CD4-positive, CD25-positive, alpha-beta regulatory T cell (primary cell): ENCODE results near the gene NUDT19. TPM values are rescaled to one million over a fixed set of nuclear protein-coding genes. Genes with fewer than 3 reads are reported as not detected.
"Not testable (repeated sequence)": the region's sequence is repeated elsewhere in the genome, so short reads cannot be mapped to it uniquely, and the experiment has no call there.

Experiments
- ATAC-seq, 2 donors: fragments of 150-1000 bp; cut with Tn5 transposase; one replicate each; pipeline ENCODE4 v1.10.0; 2021; ENCODE audit warnings: low read depth in 2 of 2, moderate number of reproducible peaks in 2 of 2, moderate library complexity in 1 of 2
- DNase-seq, 3 donors: peaks; one replicate each; pipeline versions ENCODE4 v3.0.0 to v3.0.0-alpha.2; 2012 to 2022; ENCODE audit warnings: mixed read lengths in 1 of 3
- H3K27ac ChIP-seq: one replicate; pipeline ENCODE4 v1.7.0; 2013; ENCODE audit warnings: mild to moderate bottlenecking, low read length; ENCODE audit not compliant: insufficient read depth, poor library complexity, severe bottlenecking
- H3K27me3 ChIP-seq: one replicate; pipeline ENCODE4 v1.7.0; 2013; ENCODE audit warnings: low read length; ENCODE audit not compliant: control insufficient read depth, insufficient read depth
- H3K36me3 ChIP-seq: one replicate; pipeline ENCODE4 v1.7.0; 2013; ENCODE audit warnings: mild to moderate bottlenecking, low read length, moderate library complexity; ENCODE audit not compliant: control insufficient read depth, insufficient read depth
- H3K4me1 ChIP-seq: 2 replicates; pipeline ENCODE4 v1.7.0; 2013; ENCODE audit warnings: mild to moderate bottlenecking, low read length; ENCODE audit not compliant: insufficient read depth, control insufficient read depth, poor library complexity, severe bottlenecking
- H3K4me3 ChIP-seq: one replicate; pipeline ENCODE4 v1.7.0; 2013; ENCODE audit warnings: low read depth, mild to moderate bottlenecking, low read length, moderate library complexity
- H3K9me3 ChIP-seq, 2 experiments: 1 replicate in 1 of 2; 2 replicates in 1 of 2; pipeline ENCODE4 v1.7.0; 2013; ENCODE audit warnings: low read length in 2 of 2, mild to moderate bottlenecking in 1 of 2, moderate library complexity in 1 of 2; ENCODE audit not compliant: control insufficient read depth in 2 of 2
- H3K27ac Mint-ChIP-seq, 3 donors: one replicate each; pipeline ENCODE4 v1.8.0; 2020 to 2022; ENCODE audit warnings: mild to moderate bottlenecking in 3 of 3, mixed read lengths in 3 of 3, moderate library complexity in 2 of 3
- H3K27me3 Mint-ChIP-seq: one replicate; pipeline ENCODE4 v1.8.0; 2022; ENCODE audit warnings: mild to moderate bottlenecking, mixed read lengths
- H3K36me3 Mint-ChIP-seq: one replicate; pipeline ENCODE4 v1.8.0; 2020; ENCODE audit warnings: mixed read lengths
- H3K4me1 Mint-ChIP-seq, 4 donors: one replicate each; pipeline ENCODE4 v1.8.0; 2020 to 2022; ENCODE audit warnings: mixed read lengths in 4 of 4, mild to moderate bottlenecking in 1 of 4
- H3K4me3 Mint-ChIP-seq, 4 donors: one replicate each; pipeline ENCODE4 v1.8.0; 2020 to 2022; ENCODE audit warnings: mild to moderate bottlenecking in 4 of 4, mixed read lengths in 4 of 4, moderate library complexity in 3 of 4
- H3K9me3 Mint-ChIP-seq, 7 donors: one replicate each; pipeline ENCODE4 v1.8.0; 2020 to 2022; ENCODE audit warnings: mixed read lengths in 7 of 7, mild to moderate bottlenecking in 3 of 7, moderate library complexity in 2 of 7
- polyA plus RNA-seq, 4 donors: library from polyadenylated mRNA; unstranded; fragments of 300-500 nt; fragmentation: Illumina TruSeq; gene quantifications; one replicate each; pipeline ENCODE4 v1.2.3, GENCODE V29; 2021
- total RNA-seq: library from RNA; stranded (reverse); gene quantifications from one replicate; pipeline ENCODE4 v1.2.3, GENCODE V29; 2022

The NUDT19 gene
- 7.3 TPM for total RNA-seq
- polyA plus RNA-seq = 1 to 10 TPM; 3.1 to 5.0 (median 4.0) TPM

DNA sequence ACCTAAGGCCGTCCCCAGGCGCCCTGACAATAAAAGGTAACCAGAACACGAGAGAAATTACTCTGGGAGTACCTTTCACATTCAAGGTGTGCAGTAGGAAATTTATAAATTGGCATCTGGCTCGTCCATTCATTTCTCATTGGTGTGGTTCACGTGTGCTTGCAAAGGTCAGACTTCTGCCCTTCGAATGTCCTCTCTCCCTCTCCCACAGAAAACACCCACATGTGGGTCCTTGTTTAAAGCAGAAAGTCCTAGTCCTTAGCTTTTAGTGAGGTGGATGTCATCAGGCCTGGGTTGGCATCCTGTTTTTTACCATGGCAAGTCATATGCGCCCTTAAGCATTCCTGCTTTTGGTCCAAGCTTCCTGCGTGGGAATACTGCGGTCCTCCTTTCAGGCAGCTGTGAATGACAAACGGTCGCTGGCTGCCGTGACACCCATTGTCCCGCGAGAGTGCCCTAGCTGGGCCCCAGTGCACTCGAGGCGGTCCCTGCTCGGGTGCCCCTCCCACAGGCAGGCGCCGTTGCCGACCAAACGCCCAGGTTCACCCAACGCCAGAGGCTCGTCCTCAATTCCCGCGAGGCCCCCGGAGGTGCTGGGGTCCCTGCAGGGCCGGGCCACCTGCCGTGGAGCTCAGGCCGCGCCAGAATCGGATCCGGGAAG, at the start of gene NUDT19:
TSS of gene NUDT19 (plus strand) at position 531 of the 661 bp plus-strand sequence. CDS start 140 bp downstream, outside the sequence.
- H3K27me3 Mint-ChIP-seq = no peaks in the 10 kb centered on the region
- peaks cover 31 to 53% (median 45%) of the 10 kb centered on the region in 4 donors for H3K4me1 Mint-ChIP-seq

DNA sequence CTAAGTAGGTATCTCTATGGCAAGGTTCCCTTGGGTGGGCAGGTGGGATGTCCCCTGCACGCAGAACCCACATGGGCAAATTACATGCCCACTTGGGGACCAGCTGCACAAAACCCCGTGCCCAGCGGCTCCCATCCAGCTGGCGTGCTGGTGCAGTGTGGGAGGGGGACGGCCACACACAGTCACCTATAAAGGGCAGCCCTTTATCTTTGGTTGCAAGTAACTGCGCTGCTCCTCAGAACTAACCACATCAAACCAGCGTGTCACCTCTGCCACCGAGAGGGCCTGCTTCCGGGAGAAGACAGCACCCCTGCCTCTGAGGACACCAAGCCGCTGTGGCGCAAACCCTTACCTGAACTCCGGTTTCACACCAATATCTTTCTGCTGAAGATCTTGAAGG, 48.9 kb upstream of the NUDT19 start:
- ATAC-seq = peak; percentile 98 to 99
- Histone ChIP-seq H3K4me1 (peaks cover 27% of the 10 kb centered on the region), H3K9me3 (no peaks in the 10 kb centered on the region), H3K27ac (peak overlapping the region; percentile 63), H3K27me3 (no peaks in the 10 kb centered on the region), H3K4me3 (peak overlapping the region; percentile 57), H3K36me3 (peaks cover 42% of the 10 kb centered on the region)
- peaks cover 28% of the 10 kb centered on the region for H3K36me3 Mint-ChIP-seq
- peak overlapping the region; percentile 80 to 95 (median 90) for H3K27ac Mint-ChIP-seq
- peaks cover 15 to 53% (median 24%) of the 10 kb centered on the region in 4 donors for H3K4me1 Mint-ChIP-seq
- peak; percentile 46 to 91 (median 81) for DNase-seq
- no peaks in the 10 kb centered on the region for H3K27me3 Mint-ChIP-seq
- H3K9me3 Mint-ChIP-seq = no peaks in the 10 kb centered on the region
- peak overlapping the region; percentile 5 to 78 (median 52) for H3K4me3 Mint-ChIP-seq

More for the DNA sequence above, at the start of gene NUDT19:
- Histone ChIP-seq H3K27me3 (no peaks in the 10 kb centered on the region), H3K36me3 (peaks cover 4% of the 10 kb centered on the region), H3K9me3 (no peaks in the 10 kb centered on the region), H3K4me3 (peak within 1 kb of the TSS; percentile 83), H3K27ac (peak within 1 kb of the TSS; percentile 67), H3K4me1 (peaks cover 34% of the 10 kb centered on the region)
- ATAC-seq (peak; percentile 89 to 90), DNase-seq (peak; percentile 52 to 90 (median 71))
- peak within 1 kb of the TSS; percentile 52 to 95 (median 94) for H3K27ac Mint-ChIP-seq
- no peaks in the 10 kb centered on the region for H3K9me3 Mint-ChIP-seq
- H3K4me3 Mint-ChIP-seq = peak within 1 kb of the TSS; percentile 93 to 98 (median 96)
- H3K36me3 Mint-ChIP-seq = peaks cover 7% of the 10 kb centered on the region

DNA sequence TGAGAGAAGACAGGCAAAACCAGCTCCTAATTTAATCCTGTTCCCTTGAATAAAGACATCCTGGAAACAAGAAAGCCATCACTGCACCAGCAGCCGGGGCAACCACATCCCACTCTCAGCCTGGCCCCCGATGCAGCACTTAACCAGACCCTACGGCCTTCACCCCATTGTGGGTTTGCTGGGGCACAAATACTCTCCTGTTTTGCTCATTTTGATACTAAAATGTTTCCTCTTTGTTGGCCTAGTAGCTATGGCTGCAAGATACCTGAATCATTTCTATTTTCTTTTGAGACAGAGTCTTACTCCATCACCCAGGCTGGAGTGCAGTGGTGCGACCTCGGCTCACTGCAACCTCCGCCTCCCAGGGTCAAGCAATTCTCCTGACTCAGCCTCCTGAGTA, 45.1 kb upstream of the NUDT19 start:
- H3K27ac Mint-ChIP-seq = peak overlapping the region in 2 of 3 donors; percentile 55 to 81
- DNase-seq (no peak), ATAC-seq (no peak)
- Histone ChIP-seq H3K36me3 (peaks cover 31% of the 10 kb centered on the region), H3K9me3 (no peaks in the 10 kb centered on the region), H3K27me3 (no peaks in the 10 kb centered on the region), H3K4me3 (no peak overlapping the region), H3K27ac (peak overlapping the region; percentile 37), H3K4me1 (peaks cover 27% of the 10 kb centered on the region)
- no peak overlapping the region for H3K4me3 Mint-ChIP-seq
- peaks cover 28% of the 10 kb centered on the region for H3K36me3 Mint-ChIP-seq
- H3K4me1 Mint-ChIP-seq = peaks cover 15 to 53% (median 23%) of the 10 kb centered on the region in 4 donors
- no peaks in the 10 kb centered on the region for H3K27me3 Mint-ChIP-seq
- H3K9me3 Mint-ChIP-seq = no peaks in the 10 kb centered on the region

DNA sequence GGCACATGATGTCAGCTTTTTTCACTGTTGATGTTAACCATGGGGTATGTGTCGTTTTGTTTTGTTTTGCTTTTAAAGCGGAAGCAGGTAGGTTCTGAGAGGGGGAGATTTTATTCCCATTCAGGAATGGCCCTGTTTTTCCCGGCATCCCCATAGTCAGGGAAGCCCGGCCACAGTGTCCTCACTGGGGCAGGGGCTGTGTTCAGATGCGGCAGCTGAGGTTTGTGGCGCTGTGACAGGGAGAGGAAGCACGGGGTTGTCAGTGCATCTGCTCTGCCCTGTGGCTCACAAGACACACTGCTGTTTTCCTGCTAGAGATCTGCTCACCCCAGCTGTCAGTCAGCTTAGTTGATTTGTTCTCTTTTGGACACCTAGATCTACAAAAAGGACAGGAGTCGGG, 44.3 kb upstream of the NUDT19 start:
- H3K27me3 Mint-ChIP-seq = no peaks in the 10 kb centered on the region
- peaks cover 20% of the 10 kb centered on the region for H3K4me1 ChIP-seq
- no peak overlapping the region for H3K27ac ChIP-seq
- no peaks in the 10 kb centered on the region for H3K9me3 ChIP-seq
- peaks cover 15 to 45% (median 18%) of the 10 kb centered on the region in 4 donors for H3K4me1 Mint-ChIP-seq
- peaks cover 30% of the 10 kb centered on the region for H3K36me3 ChIP-seq
- no peak for ATAC-seq
- peaks cover 28% of the 10 kb centered on the region for H3K36me3 Mint-ChIP-seq
- no peaks in the 10 kb centered on the region for H3K9me3 Mint-ChIP-seq
- DNase-seq = peak in 1 of 3 donors; percentile 12
- no peak overlapping the region for H3K4me3 ChIP-seq
- no peak overlapping the region for H3K4me3 Mint-ChIP-seq
- peak overlapping the region in 2 of 3 donors; percentile 81 to 82 for H3K27ac Mint-ChIP-seq
- H3K27me3 ChIP-seq = no peaks in the 10 kb centered on the region

DNA sequence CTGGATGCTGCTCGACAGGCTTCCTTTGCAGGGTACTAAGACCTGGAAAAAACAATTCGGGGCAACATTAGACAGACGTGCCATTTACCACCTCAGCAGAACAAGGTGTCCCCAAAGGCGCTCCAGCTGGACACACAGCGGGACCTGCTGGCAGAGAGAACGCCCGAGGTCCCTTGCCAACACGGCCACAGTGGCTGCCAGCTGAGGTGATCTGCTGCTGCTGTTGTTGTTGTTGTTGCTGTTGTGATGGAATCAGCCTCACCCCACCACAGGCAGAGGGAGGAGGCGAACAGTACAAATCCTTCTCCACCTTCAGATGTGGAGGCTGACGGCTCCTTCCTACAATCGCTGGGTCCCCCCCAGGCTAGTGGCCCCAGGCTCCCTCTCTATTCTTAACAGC, 41.9 kb upstream of the NUDT19 start:
- no peaks in the 10 kb centered on the region for H3K27me3 Mint-ChIP-seq
- Histone ChIP-seq H3K9me3 (no peaks in the 10 kb centered on the region), H3K4me3 (no peak overlapping the region), H3K27ac (no peak overlapping the region), H3K36me3 (peaks cover 44% of the 10 kb centered on the region), H3K27me3 (no peaks in the 10 kb centered on the region), H3K4me1 (peaks cover 3% of the 10 kb centered on the region)
- no peaks in the 10 kb centered on the region for H3K9me3 Mint-ChIP-seq
- DNase-seq = no peak
- peaks cover 18% of the 10 kb centered on the region for H3K36me3 Mint-ChIP-seq
- peaks cover 0 to 31% (median 6%) of the 10 kb centered on the region in 4 donors for H3K4me1 Mint-ChIP-seq
- ATAC-seq = no peak
- H3K4me3 Mint-ChIP-seq = no peak overlapping the region
- no peak overlapping the region for H3K27ac Mint-ChIP-seq

DNA sequence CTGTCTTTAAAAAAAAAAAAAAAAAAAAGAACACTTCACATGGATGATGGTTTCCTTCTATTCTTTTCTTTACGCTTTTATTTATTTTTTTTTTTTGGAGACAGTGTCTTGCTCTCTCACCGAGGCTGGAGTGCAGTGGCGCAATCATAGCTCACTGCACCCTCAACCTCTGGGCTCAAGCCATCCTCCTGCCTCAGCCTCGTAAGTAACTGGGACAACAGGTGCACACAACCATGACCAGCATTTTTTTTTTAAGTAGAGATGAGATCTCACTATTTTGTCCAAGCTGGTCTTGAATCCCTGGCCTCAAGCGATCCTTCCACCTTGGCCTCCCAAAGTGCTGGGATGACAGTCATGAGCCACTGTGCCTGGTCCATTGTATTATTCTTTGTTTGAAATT, 41.0 kb upstream of the NUDT19 start:
- H3K27ac Mint-ChIP-seq = no peak overlapping the region
- no peaks in the 10 kb centered on the region for H3K9me3 ChIP-seq
- no peaks in the 10 kb centered on the region for H3K9me3 Mint-ChIP-seq
- DNase-seq (no peak), ATAC-seq (no peak)
- peaks cover 18% of the 10 kb centered on the region for H3K36me3 Mint-ChIP-seq
- no peaks in the 10 kb centered on the region for H3K27me3 ChIP-seq
- H3K4me3 Mint-ChIP-seq = no peak overlapping the region
- no peak overlapping the region for H3K4me3 ChIP-seq
- peaks cover 0 to 30% (median 6%) of the 10 kb centered on the region in 4 donors for H3K4me1 Mint-ChIP-seq
- H3K27me3 Mint-ChIP-seq = no peaks in the 10 kb centered on the region
- no peak overlapping the region for H3K27ac ChIP-seq
- peaks cover 50% of the 10 kb centered on the region for H3K36me3 ChIP-seq
- peaks cover 3% of the 10 kb centered on the region for H3K4me1 ChIP-seq

DNA sequence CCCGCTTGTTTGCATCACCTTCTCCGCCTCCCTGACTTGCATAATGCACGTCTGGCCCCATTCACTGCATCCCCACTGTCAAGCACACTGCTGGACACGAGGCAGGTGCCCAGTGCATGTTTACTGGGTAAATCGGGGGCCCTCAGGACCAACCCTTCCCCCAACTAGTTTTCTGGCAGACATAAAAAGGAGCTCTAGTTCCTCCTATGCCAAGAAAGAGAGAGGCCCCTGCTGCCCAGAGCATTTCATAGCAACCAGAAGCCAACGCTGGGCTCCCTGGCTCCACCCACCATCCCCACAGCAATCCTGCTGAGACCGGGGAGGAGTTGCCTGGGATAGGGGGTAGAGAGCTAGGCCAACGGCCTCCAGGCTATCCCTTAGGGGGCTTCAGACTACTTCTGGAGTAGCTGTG, 39.9 kb upstream of the NUDT19 start:
- no peaks in the 10 kb centered on the region for H3K9me3 Mint-ChIP-seq

DNA sequence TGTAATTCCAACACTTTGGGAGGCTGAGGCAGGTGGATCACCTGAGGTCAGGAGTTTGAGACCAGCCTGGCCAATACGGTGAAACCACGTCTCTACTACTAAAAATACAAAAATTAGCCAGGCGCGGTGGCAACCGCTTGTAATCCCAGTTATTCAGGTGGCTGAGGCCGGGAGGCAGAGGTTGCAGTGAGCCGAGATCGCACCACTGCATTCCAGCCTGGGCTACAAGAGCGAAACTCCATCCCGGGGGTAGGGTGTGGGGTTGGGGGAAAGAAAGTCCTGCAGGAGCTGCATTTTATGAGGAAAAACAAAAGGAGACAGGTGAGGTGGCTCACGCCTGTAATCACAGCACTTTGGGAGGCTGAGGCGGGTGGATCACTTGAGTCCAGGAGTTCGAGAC, 39.3 kb upstream of the NUDT19 start:
- H3K27me3 ChIP-seq, DNase-seq, H3K9me3 Mint-ChIP-seq, H3K4me3 Mint-ChIP-seq, H3K9me3 ChIP-seq, H3K27ac ChIP-seq, H3K27ac Mint-ChIP-seq, ATAC-seq, H3K4me3 ChIP-seq, H3K4me1 ChIP-seq, H3K27me3 Mint-ChIP-seq: not testable (repeated sequence)
- Mint-ChIP-seq H3K4me1 (peaks cover 0 to 20% (median 3%) of the 10 kb centered on the region in 4 donors), H3K36me3 (peaks cover 22% of the 10 kb centered on the region)
- peaks cover 52% of the 10 kb centered on the region for H3K36me3 ChIP-seq

More for the DNA sequence above, 39.9 kb upstream of the NUDT19 start:
- no peak overlapping the region for H3K27ac Mint-ChIP-seq
- Histone ChIP-seq H3K4me1 (no peaks in the 10 kb centered on the region), H3K9me3 (no peaks in the 10 kb centered on the region), H3K27me3 (no peaks in the 10 kb centered on the region), H3K4me3 (no peak overlapping the region), H3K27ac (no peak overlapping the region), H3K36me3 (peaks cover 55% of the 10 kb centered on the region)
- peaks cover 22% of the 10 kb centered on the region for H3K36me3 Mint-ChIP-seq
- H3K27me3 Mint-ChIP-seq = no peaks in the 10 kb centered on the region
- DNase-seq (no peak), ATAC-seq (no peak)
- peaks cover 0 to 25% (median 6%) of the 10 kb centered on the region in 4 donors for H3K4me1 Mint-ChIP-seq
- H3K4me3 Mint-ChIP-seq = no peak overlapping the region
